ENCODE measurements around the gene HEXD.

HEXD gene

GRCh38 chr17:82415786-82416185 is 2.4 kb upstream of the HEXD start:
- Histone ChIP-seq H3K27ac (no peak overlapping the region), H3K27me3 (no peaks in the 10 kb centered on the region), H3K9me3 (no peaks in the 10 kb centered on the region), H3K4me3 (no peak overlapping the region), H3K4me1 (peaks cover 69% of the 10 kb centered on the region), H3K36me3 (peaks cover 27% of the 10 kb centered on the region), H3K9ac (no peak overlapping the region), H4K20me1 (peaks cover 73% of the 10 kb centered on the region), H3K4me2 (no peak overlapping the region)
- TF ChIP-seq Cebpa-rat (IDR thresholded peaks at IDR 0.05) = no peak

DNA sequence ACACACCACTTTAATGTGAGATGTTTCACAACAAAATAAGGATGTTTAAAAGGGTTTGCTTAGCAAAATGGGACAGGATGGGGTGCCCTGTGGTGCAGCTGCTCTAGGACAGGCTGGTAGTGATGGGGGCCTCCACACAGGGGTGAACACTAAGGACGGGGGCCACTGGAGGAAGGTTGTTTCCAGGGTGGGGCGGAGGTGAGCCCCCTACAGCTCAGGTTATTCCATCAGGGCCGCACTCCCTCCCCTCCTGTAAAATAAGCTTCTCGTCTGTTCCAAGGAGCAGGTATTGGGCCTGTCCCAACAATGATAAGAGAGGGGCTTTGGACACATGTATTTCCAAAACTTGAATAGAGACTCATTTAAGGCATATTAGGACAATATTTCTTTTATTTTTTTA is 1.9 kb upstream of the HEXD start:
- Histone ChIP-seq H3K27ac (no peak overlapping the region), H3K27me3 (no peaks in the 10 kb centered on the region), H3K4me1 (peaks cover 66% of the 10 kb centered on the region), H3K4me3 (no peak overlapping the region), H3K36me3 (peaks cover 29% of the 10 kb centered on the region), H4K20me1 (peaks cover 68% of the 10 kb centered on the region), H3K9ac (no peak overlapping the region), H3K4me2 (no peak overlapping the region), H3K9me3 (no peaks in the 10 kb centered on the region)
- TF ChIP-seq Cebpa-rat (IDR thresholded peaks at IDR 0.05) = no peak

GRCh38 chr17:82416771-82417170 is 1.4 kb upstream of the HEXD start:
- Histone ChIP-seq H3K4me2 (no peak overlapping the region), H3K9ac (no peak overlapping the region), H3K4me3 (no peak overlapping the region), H4K20me1 (peaks cover 63% of the 10 kb centered on the region), H3K27ac (no peak overlapping the region), H3K36me3 (peaks cover 30% of the 10 kb centered on the region), H3K27me3 (no peaks in the 10 kb centered on the region), H3K4me1 (peaks cover 61% of the 10 kb centered on the region), H3K9me3 (no peaks in the 10 kb centered on the region)
- TF ChIP-seq Cebpa-rat (IDR thresholded peaks at IDR 0.05) = no peak

DNA sequence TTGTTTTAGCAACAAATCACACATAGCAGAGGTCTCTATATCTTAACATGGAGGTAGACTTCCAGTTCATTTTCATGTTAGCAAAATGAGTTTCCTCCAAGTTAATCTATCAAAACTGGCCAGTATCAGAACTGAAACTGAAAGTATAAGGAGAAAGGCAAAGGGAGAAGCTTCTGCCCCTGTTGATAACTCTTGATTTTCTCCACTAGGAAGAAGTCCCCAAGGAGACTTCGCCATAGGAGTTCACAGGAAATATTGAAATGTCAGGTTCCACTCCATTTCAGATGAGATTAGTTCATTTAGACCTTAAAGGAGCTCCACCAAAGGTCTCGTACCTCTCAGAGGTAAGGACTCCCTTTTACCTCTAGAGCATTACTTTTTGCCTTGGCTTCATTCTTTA is 1.4 kb downstream of the HEXD start:
- H4K20me1 ChIP-seq = peaks cover 35% of the 10 kb centered on the region
- peak overlapping the region; percentile 90 for H3K9ac ChIP-seq
- H3K4me2 ChIP-seq = peak overlapping the region; percentile 89
- H3K27me3 ChIP-seq = no peaks in the 10 kb centered on the region
- peaks cover 42% of the 10 kb centered on the region for H3K36me3 ChIP-seq
- no peaks in the 10 kb centered on the region for H3K9me3 ChIP-seq
- H3K4me3 ChIP-seq = peak overlapping the region; percentile 89
- TF ChIP-seq Cebpa-rat (IDR thresholded peaks at IDR 0.05) = no peak
- peaks cover 40% of the 10 kb centered on the region for H3K4me1 ChIP-seq
- peak overlapping the region; percentile 39 for H3K27ac ChIP-seq

GRCh38 chr17:82424001-82424862 is 6.1 kb downstream of the HEXD start:
- Histone ChIP-seq H3K27me3 (no peaks in the 10 kb centered on the region), H3K27ac (no peak overlapping the region), H4K20me1 (no peaks in the 10 kb centered on the region; the same call in 1 of the 2 replicates), H3K4me2 (no peak overlapping the region), H3K4me3 (no peak overlapping the region), H3K36me3 (peaks cover 40% of the 10 kb centered on the region), H3K4me1 (peaks cover 27% of the 10 kb centered on the region), H3K9me3 (no peaks in the 10 kb centered on the region), H3K9ac (no peak overlapping the region)
- no peak for TF ChIP-seq Cebpa-rat (IDR thresholded peaks at IDR 0.05)

- no peaks in the 10 kb centered on the region for H4K20me1 ChIP-seq
- no peaks in the 10 kb centered on the region for H3K9me3 ChIP-seq
- H3K4me1 ChIP-seq = peaks cover 27% of the 10 kb centered on the region
- no peak overlapping the region for H3K4me2 ChIP-seq
- no peak overlapping the region for H3K9ac ChIP-seq
- no peak for TF ChIP-seq Cebpa-rat (IDR thresholded peaks at IDR 0.05)
- peaks cover 41% of the 10 kb centered on the region for H3K36me3 ChIP-seq
- no peak overlapping the region; the same call in 1 of the 2 replicates for H3K27ac ChIP-seq
- H3K27me3 ChIP-seq = no peaks in the 10 kb centered on the region
- no peak overlapping the region for H3K4me3 ChIP-seq
These were observed 6.7 kb downstream of the HEXD start for GRCh38 chr17:82424863-82425159.

DNA sequence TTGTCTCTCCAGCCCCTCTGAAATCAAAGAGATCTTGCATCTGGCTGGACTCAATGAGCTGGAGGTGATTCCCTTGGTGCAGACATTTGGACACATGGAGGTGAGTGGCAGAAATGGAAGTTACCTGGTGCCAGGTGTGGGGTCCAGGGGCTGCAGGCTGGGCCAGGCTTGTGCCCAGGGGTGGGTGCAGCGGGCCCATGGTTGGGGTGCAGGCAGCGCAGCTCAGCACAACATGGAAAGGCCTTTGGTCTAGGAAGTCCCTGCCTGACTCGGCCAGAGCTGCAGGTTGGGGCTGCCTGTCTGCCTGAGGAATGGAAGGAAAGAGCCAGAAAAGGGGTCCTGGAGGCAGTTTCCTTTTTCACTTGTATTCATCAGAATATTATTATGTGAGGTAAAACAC is 10.4 kb downstream of the HEXD start:
- Histone ChIP-seq H3K27me3 (no peaks in the 10 kb centered on the region), H3K4me2 (peak overlapping the region; percentile 71), H3K9ac (no peak overlapping the region), H3K9me3 (no peaks in the 10 kb centered on the region), H3K27ac (no peak overlapping the region), H4K20me1 (no peaks in the 10 kb centered on the region), H3K36me3 (peaks cover 13% of the 10 kb centered on the region; the same call in 1 of the 2 replicates), H3K4me3 (no peak overlapping the region), H3K4me1 (peaks cover 45% of the 10 kb centered on the region)
- TF ChIP-seq Cebpa-rat (IDR thresholded peaks at IDR 0.05) = no peak

DNA sequence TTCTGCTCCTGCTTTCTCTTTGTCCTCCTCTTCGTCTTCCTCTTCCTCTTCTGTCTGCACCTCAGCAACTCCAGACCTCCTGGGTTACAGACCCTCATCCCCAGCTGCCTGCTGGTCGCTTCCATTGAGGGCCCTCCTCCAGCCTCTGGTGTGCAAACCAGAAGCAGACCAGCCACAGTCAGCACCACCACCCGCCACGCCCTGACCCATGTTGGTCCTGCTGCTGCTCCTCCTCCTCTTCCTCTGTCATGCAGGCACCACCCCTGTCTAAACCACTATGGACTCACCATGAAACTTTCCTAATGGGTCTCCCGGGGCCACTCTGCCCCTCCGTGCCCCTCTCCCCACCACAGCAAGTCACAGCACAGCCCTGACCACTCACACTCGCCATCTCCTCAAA is 11.7 kb downstream of the HEXD start:
- Histone ChIP-seq H4K20me1 (no peaks in the 10 kb centered on the region), H3K27ac (peak overlapping the region; percentile 46), H3K27me3 (no peaks in the 10 kb centered on the region), H3K4me3 (no peak overlapping the region), H3K4me2 (peak overlapping the region; percentile 71), H3K9ac (0 out of 2 replicates have a peak overlapping the region, but pooled peaks have one; percentile 29), H3K36me3 (peaks cover 11% of the 10 kb centered on the region; the same call in 1 of the 2 replicates), H3K4me1 (peaks cover 53% of the 10 kb centered on the region), H3K9me3 (no peaks in the 10 kb centered on the region)
- no peak for TF ChIP-seq Cebpa-rat (IDR thresholded peaks at IDR 0.05)

GRCh38 chr17:82432017-82432416 is 13.9 kb downstream of the HEXD start:
- peak overlapping the region; percentile 2; the same call in 1 of the 2 replicates for H3K4me2 ChIP-seq

DNA sequence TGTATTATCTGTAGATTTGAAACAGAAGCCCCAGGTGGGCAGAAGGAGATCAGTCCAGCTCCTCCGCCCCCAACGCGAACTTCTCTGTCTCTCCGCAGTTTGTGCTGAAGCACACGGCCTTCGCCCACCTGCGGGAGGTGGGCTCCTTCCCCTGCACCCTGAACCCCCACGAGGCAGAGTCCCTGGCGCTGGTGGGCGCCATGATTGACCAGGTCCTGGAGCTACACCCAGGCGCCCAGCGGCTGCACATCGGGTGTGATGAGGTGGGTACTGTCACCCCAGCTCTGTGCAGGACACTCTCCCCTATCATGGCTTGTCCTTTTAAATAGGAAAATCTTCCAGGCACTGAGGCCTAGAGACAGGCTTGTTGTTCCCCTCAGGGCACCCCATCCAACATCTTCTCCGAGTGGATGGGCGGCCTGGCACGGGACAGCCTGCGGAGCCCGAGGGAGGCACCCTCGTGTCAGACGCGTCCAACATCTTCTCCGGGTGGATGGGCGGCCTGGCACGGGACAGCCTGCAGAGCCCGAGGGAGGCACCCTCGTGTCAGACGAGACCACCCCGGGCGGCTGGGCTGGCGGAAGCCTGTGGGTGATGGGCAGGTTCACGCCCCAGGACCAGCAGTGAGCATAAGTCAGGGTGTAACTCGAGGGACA is 15.5 kb downstream of the HEXD start:
- H3K4me1 ChIP-seq = peaks cover 84% of the 10 kb centered on the region
- peak overlapping the region; percentile 30; the same call in 1 of the 2 replicates for H3K27ac ChIP-seq
- H3K27me3 ChIP-seq = no peaks in the 10 kb centered on the region
- H3K4me2 ChIP-seq = peak overlapping the region; percentile 80
- no peak overlapping the region for H3K4me3 ChIP-seq
- H3K36me3 ChIP-seq = peaks cover 44% of the 10 kb centered on the region
- H3K9ac ChIP-seq = no peak overlapping the region
- H3K9me3 ChIP-seq = no peaks in the 10 kb centered on the region
- TF ChIP-seq Cebpa-rat (IDR thresholded peaks at IDR 0.05) = no peak
- no peaks in the 10 kb centered on the region; the same call in 1 of the 2 replicates for H4K20me1 ChIP-seq

More at GRCh38 chr17:82432017-82432416, 13.9 kb downstream of the HEXD start:
- TF ChIP-seq Cebpa-rat (IDR thresholded peaks at IDR 0.05) = no peak
- Histone ChIP-seq H3K27me3 (no peaks in the 10 kb centered on the region), H3K36me3 (peaks cover 29% of the 10 kb centered on the region), H3K9me3 (no peaks in the 10 kb centered on the region), H3K4me1 (peaks cover 75% of the 10 kb centered on the region), H3K4me3 (no peak overlapping the region), H4K20me1 (no peaks in the 10 kb centered on the region), H3K27ac (peak overlapping the region; percentile 40; the same call in 1 of the 2 replicates), H3K9ac (no peak overlapping the region)

All from BLaER1 (cell line).